ENCODE measurements around the gene LRRC7. TPM values are rescaled to one million over a fixed set of nuclear protein-coding genes. Genes with fewer than 3 reads are reported as not detected.
"Not testable (repeated sequence)": the region's sequence is repeated elsewhere in the genome, so short reads cannot be mapped to it uniquely, and the experiment has no call there.

LRRC7 gene
- total RNA-seq, 3 donors from 2014 or later = not detected

DNA sequence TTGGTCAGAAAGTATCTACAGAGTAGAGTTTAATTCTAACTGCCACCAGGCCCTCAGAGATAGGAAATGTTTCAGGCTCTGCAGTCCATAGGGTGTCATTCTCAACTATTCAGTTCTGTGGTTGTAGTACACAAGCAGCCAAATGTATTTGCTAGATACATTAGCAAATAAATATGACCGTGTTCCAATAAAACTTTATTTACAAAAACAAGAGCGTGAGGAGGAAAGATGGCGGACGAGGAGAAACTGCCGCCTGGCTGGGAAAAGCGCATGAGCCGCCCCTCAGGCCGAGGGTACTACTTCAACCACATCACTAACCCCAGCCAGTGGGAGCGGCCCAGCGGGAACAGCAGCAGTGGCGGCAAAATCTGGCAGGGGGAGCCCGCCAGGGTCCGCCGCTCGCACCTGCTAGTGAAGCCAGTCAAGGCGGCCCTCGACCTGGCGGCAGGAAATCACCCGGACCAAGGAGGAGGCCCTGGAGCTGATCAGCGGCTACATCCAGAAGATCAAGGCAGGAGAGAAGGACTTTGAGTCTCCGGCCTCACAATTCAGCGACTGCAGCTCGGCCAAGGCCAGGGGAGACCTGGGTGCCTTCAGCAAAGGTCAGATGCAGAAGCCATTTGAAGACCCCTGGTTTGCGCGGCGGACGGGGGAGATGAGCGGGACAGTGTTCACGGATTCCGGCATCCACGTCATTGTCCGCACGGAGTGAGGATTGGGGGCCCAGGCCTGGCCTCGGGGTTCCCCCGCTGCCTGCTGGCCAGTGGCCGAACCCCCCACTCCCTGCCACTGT, 351.6 kb downstream of the LRRC7 start:
- H3K4me1 ChIP-seq = no peaks in the 10 kb centered on the region
- DNase-seq (ENCODE audit: low spot score in 2 of 2) = no peak
- H3K27ac ChIP-seq = no peak overlapping the region
- no peaks in the 10 kb centered on the region for H3K27me3 ChIP-seq
- H3K9me3 ChIP-seq = peaks cover 7 to 9% of the 10 kb centered on the region in 2 donors
- H3K4me3 ChIP-seq = no peak overlapping the region
- no peaks in the 10 kb centered on the region for H3K36me3 ChIP-seq
- intact Hi-C loops (cut with DNase I; ENCODE audit: low total_unique reads) = no loop called here
- TF ChIP-seq POLR2AphosphoS5 (IDR thresholded peaks at IDR 0.05) (no peak), POLR2A (IDR thresholded peaks at IDR 0.05) (no peak)
- TF ChIP-seq, protein P1, sequence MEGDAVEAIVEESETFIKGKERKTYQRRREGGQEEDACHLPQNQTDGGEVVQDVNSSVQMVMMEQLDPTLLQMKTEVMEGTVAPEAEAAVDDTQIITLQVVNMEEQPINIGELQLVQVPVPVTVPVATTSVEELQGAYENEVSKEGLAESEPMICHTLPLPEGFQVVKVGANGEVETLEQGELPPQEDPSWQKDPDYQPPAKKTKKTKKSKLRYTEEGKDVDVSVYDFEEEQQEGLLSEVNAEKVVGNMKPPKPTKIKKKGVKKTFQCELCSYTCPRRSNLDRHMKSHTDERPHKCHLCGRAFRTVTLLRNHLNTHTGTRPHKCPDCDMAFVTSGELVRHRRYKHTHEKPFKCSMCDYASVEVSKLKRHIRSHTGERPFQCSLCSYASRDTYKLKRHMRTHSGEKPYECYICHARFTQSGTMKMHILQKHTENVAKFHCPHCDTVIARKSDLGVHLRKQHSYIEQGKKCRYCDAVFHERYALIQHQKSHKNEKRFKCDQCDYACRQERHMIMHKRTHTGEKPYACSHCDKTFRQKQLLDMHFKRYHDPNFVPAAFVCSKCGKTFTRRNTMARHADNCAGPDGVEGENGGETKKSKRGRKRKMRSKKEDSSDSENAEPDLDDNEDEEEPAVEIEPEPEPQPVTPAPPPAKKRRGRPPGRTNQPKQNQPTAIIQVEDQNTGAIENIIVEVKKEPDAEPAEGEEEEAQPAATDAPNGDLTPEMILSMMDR (IDR thresholded peaks at IDR 0.05) = no peak

DNA sequence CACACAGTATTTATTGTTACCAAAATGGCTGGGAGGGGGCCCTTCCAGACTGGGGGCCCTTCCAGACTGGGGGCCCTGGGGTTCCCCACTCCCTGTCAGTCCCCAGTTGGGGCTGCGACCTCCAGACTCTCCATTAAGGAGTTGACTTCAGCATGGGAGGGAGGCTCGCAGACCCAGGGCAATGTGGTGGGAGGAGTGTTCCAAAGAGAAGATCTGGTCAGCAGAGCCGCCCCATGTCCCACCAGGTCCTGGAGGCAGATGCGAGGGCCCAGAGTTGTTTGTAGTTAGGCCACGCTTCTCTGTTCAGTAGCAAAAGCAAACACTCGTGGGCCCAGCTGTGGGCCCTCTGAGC, 352.2 kb downstream of the LRRC7 start:
- Histone ChIP-seq H3K27ac (no peak overlapping the region), H3K27me3 (no peaks in the 10 kb centered on the region), H3K4me3 (no peak overlapping the region), H3K9me3 (peaks cover 7 to 9% of the 10 kb centered on the region in 2 donors), H3K4me1 (no peaks in the 10 kb centered on the region), H3K36me3 (no peaks in the 10 kb centered on the region)
- TF ChIP-seq, protein P1 (IDR thresholded peaks at IDR 0.05) = no peak
- TF ChIP-seq POLR2A (IDR thresholded peaks at IDR 0.05) (no peak), POLR2AphosphoS5 (IDR thresholded peaks at IDR 0.05) (no peak)
- intact Hi-C loops (cut with DNase I; ENCODE audit: low total_unique reads) = no loop called here
- DNase-seq (ENCODE audit: low spot score in 2 of 2) = no peak

DNA sequence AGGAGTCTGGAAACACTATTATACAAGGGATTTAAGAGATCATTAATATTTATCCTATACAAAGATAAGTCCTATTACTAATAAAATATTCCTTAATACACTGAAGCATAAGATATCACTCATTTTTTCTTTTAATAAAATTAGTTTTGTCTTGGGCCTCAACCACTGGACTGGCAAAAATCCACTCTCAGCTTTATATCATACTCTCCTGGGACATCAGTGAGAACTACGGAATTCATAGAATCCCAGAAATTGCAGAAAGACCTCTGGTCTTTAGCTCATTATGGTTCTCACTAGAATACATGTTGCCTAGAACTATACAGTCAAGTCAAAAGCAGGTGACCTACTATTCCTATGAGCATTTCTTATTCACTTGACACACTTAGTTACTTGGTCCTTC, 352.7 kb downstream of the LRRC7 start:
- no peaks in the 10 kb centered on the region for H3K4me1 ChIP-seq
- TF ChIP-seq, protein P1 (IDR thresholded peaks at IDR 0.05) = no peak
- no peak for TF ChIP-seq POLR2AphosphoS5 (IDR thresholded peaks at IDR 0.05)
- no peak for TF ChIP-seq POLR2A (IDR thresholded peaks at IDR 0.05)

DNA sequence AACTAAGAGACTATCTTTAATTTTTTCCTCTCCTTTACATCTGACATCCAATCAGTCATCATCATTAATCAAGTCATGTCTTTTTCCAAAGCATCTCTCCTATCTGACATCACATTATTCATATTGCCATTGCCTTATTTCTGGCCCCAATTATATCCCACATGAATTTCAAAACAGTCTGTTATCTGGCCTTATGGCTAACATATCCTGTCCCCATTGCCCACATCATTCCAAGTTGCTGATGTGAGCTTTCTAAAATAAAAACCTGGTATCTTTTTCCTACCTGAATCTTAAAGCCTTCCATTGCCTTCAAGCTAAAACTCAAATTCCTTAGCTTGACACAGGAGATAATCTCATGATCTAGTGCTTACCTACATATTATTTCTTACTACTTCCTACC, 353.8 kb downstream of the LRRC7 start:
- no peaks in the 10 kb centered on the region for H3K4me1 ChIP-seq
- intact Hi-C loops (cut with DNase I; ENCODE audit: low total_unique reads) = no loop called here
- no peak overlapping the region for H3K27ac ChIP-seq
- no peaks in the 10 kb centered on the region for H3K36me3 ChIP-seq
- H3K9me3 ChIP-seq = peaks cover 7 to 9% of the 10 kb centered on the region in 2 donors
- DNase-seq (ENCODE audit: low spot score in 2 of 2) = no peak
- no peaks in the 10 kb centered on the region for H3K27me3 ChIP-seq
- H3K4me3 ChIP-seq = no peak overlapping the region
- TF ChIP-seq POLR2AphosphoS5 (IDR thresholded peaks at IDR 0.05) (no peak), POLR2A (IDR thresholded peaks at IDR 0.05) (no peak)
- TF ChIP-seq, protein P1 (IDR thresholded peaks at IDR 0.05) = no peak

More for the DNA sequence above, 352.7 kb downstream of the LRRC7 start:
- no peaks in the 10 kb centered on the region for H3K27me3 ChIP-seq
- H3K9me3 ChIP-seq = peaks cover 7 to 9% of the 10 kb centered on the region in 2 donors
- DNase-seq (ENCODE audit: low spot score in 2 of 2) = no peak
- no peak overlapping the region for H3K27ac ChIP-seq
- H3K4me3 ChIP-seq = no peak overlapping the region
- intact Hi-C loops (cut with DNase I; ENCODE audit: low total_unique reads) = no loop called here
- H3K36me3 ChIP-seq = no peaks in the 10 kb centered on the region

DNA sequence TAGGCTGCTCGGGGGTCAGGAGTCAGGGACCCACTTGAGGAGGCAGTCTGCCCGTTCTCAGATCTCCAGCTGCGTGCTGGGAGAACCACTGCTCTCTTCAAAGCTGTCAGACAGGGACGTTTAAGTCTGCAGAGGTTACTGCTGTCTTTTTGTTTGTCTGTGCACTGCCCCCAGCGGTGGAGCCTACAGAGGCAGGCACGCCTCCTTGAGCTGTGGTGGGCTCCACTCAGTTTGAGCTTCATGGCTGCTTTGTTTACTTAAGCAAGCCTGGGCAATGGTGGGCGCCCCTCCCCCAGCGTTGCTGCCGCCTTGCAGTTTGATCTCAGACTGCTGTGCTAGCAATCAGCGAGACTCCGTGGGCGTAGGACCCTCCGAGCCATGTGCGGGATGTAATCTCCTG, 360.5 kb downstream of the LRRC7 start:
- H3K36me3 ChIP-seq; H3K4me1 ChIP-seq; intact Hi-C loops (cut with DNase I; ENCODE audit: low total_unique reads); DNase-seq (ENCODE audit: low spot score in 2 of 2); H3K27ac ChIP-seq; H3K9me3 ChIP-seq; H3K27me3 ChIP-seq; H3K4me3 ChIP-seq: not testable (repeated sequence)

Measured in breast epithelium (tissue), 4 donors.